K562 (cell line): ENCODE measurements around the gene NEDD4L. TPM values are rescaled to one million over a fixed set of nuclear protein-coding genes. Genes with fewer than 3 reads are reported as not detected.

Source experiments
- ATAC-seq: fragments of 200-7000 bp; cut with Tn5 transposase; 3 replicates; pipeline ENCODE4 v1.9.1; 2020; ENCODE audit warnings: moderate library complexity
- BruUV-seq: library from RNA; stranded (reverse); fragments of 400-500 nt; replicated peaks from 2 replicates; lab custom pipeline; 2021; lab: Mats Ljungman, UMichigan
- CTCF ChIA-PET: fragments of 300-600 bp; formaldehyde crosslinking; extraction: SDS; loops from one replicate; lab custom pipeline; 2021; ENCODE audit warnings: low intra/inter-chr PET ratio; lab: Yijun Ruan, JAX
- POLR2A ChIA-PET: fragments of 300-600, 350-650 bp; sonication (Branson Sonifier 250); formaldehyde crosslinking; extraction: SDS; loops from one replicate; lab custom pipeline; 2021; ENCODE audit warnings: antibody characterized with exemption, inconsistent platforms; lab: Yijun Ruan, JAX
- DNase-seq, 4 experiments: peaks; one replicate each; pipeline versions ENCODE4 v3.0.0 to v3.0.0-alpha.2; 2011 to 2018; ENCODE audit warnings: low spot score in 3 of 4, mixed read lengths in 3 of 4; ENCODE audit errors: extremely low read depth in 1 of 4
- FAIRE-seq: peaks from 2 replicates; lab custom pipeline; 2011; peaks lifted over from hg19 to GRCh38; lab: Jason Lieb, UNC
- H2AFZ ChIP-seq: 2 replicates; pipeline ENCODE4 v1.6.0; 2011; ENCODE audit warnings: low read depth, low read length, control low read depth, inconsistent platforms
- H3K27ac ChIP-seq: fragments of 200-600 bp; 3 replicates; pipeline ENCODE4 v1.8.0; 2011; ENCODE audit warnings: low read depth, mild to moderate bottlenecking, control low read depth, inconsistent platforms, low read length, moderate library complexity, mixed read lengths; ENCODE audit errors: extremely low read depth
- H3K27me3 ChIP-seq, 2 experiments: fragments of 300-600 bp in 1 of 2; 2 replicates in 1 of 2; 3 replicates in 1 of 2; pipeline versions ENCODE4 v1.6.0 to v1.8.0; 2011; ENCODE audit warnings: inconsistent platforms in 2 of 2, low read length in 2 of 2, mild to moderate bottlenecking in 1 of 2, mixed read lengths in 1 of 2, moderate library complexity in 1 of 2; ENCODE audit not compliant: control insufficient read depth in 2 of 2, insufficient read depth in 2 of 2
- H3K36me3 ChIP-seq: fragments of 300-600 bp; 3 replicates; pipeline ENCODE4 v1.8.0; 2011; ENCODE audit warnings: mild to moderate bottlenecking, low read length, inconsistent platforms; ENCODE audit not compliant: control insufficient read depth, insufficient read depth
- H3K4me1 ChIP-seq, 2 experiments: fragments of 200-600 bp in 1 of 2; replicated peaks in 1 of 2; 2 replicates in 1 of 2; 3 replicates in 1 of 2; pipeline versions ENCODE4 v1.5.1 to v1.8.0; 2011; ENCODE audit warnings: inconsistent platforms in 2 of 2, low read length in 2 of 2, mild to moderate bottlenecking in 1 of 2, mixed read lengths in 1 of 2, moderate library complexity in 1 of 2; ENCODE audit not compliant: control insufficient read depth in 2 of 2, insufficient read depth in 2 of 2
- H3K4me2 ChIP-seq: 2 replicates; pipeline ENCODE4 v1.6.1; 2011; ENCODE audit warnings: low read length, control low read depth, inconsistent platforms, mixed read lengths; ENCODE audit not compliant: insufficient read depth
- H3K4me3 ChIP-seq: fragments of 200-600 bp; sonication (generic), shearing (Covaris generic); 2 replicates; pipeline ENCODE4 v1.5.1; 2016; ENCODE audit warnings: control low read depth, inconsistent platforms
- H3K79me2 ChIP-seq: fragments of 200-600 bp; 3 replicates; pipeline ENCODE4 v1.8.0; 2011; ENCODE audit warnings: low read length, inconsistent platforms; ENCODE audit not compliant: control insufficient read depth, insufficient read depth
- H3K9ac ChIP-seq, 2 experiments: 2 replicates each; pipeline versions ENCODE4 v1.6.0 to v1.6.1; 2011; ENCODE audit warnings: low read depth in 2 of 2, low read length in 2 of 2, control low read depth in 1 of 2, inconsistent platforms in 1 of 2, mild to moderate bottlenecking in 1 of 2, mixed read lengths in 1 of 2; ENCODE audit not compliant: insufficient read depth in 1 of 2
- H3K9me1 ChIP-seq: one replicate; pipeline ENCODE4 v1.6.0; 2011; ENCODE audit warnings: inconsistent platforms, mild to moderate bottlenecking, low read length, moderate library complexity; ENCODE audit not compliant: control insufficient read depth, insufficient read depth
- H3K9me3 ChIP-seq: replicated peaks from 2 replicates; pipeline ENCODE4 v1.5.1; 2011; ENCODE audit warnings: low read depth, low read length, inconsistent platforms; ENCODE audit not compliant: control insufficient read depth, insufficient read depth
- H4K20me1 ChIP-seq: replicated peaks from 2 replicates; pipeline ENCODE4 v1.6.1; 2011; ENCODE audit warnings: low read length, inconsistent platforms, mixed read lengths; ENCODE audit not compliant: control insufficient read depth, insufficient read depth
- CHD2 ChIP-seq: IDR thresholded peaks from 2 replicates; pipeline ENCODE4 v1.6.1; 2011; ENCODE audit warnings: low read depth, low read length
- LARP7 ChIP-seq: fragments of 450-650 bp; IDR thresholded peaks from 2 replicates; pipeline ENCODE4 v1.6.1; 2016
- MBD2 ChIP-seq: sonication (generic); IDR thresholded peaks from 2 replicates; pipeline ENCODE4 v1.6.1; 2016; ENCODE audit warnings: low read depth, borderline replicate concordance
- NCOA6 ChIP-seq: fragments of 450-650 bp; IDR thresholded peaks from 2 replicates; pipeline ENCODE4 v1.6.1; 2017; ENCODE audit warnings: mild to moderate bottlenecking
- NFE2L1 ChIP-seq: fragments of 450-650 bp; IDR thresholded peaks from 2 replicates; pipeline ENCODE4 v1.6.1; 2016; ENCODE audit warnings: missing genetic modification characterization, low read depth, mild to moderate bottlenecking, missing compliant biosample characterization, moderate library complexity, borderline replicate concordance
- POLR2AphosphoS2 ChIP-seq: IDR thresholded peaks from 2 replicates; pipeline ENCODE4 v1.6.1; 2012; ENCODE audit warnings: low read length, improper control_type of control experiment
- TRIM24 ChIP-seq, 2 experiments: fragments of 450-650 bp; IDR thresholded peaks; 2 replicates each; pipeline ENCODE4 v1.6.1; 2016
- ZNF140 ChIP-seq: fragments of 250-450 bp; sonication (Bioruptor Pico); IDR thresholded peaks from 2 replicates; pipeline ENCODE4 v1.8.0; 2021; ENCODE audit warnings: moderate library complexity, mild to moderate bottlenecking, inconsistent platforms
- ZNF143 ChIP-seq: sonication (generic); formaldehyde crosslinking; IDR thresholded peaks from 2 replicates; pipeline ENCODE4 v1.9.0; 2022; ENCODE audit warnings: mild to moderate bottlenecking, missing genetic modification reagents
- ZNF668 ChIP-seq: fragments of 250-450 bp; sonication (Bioruptor Pico); IDR thresholded peaks from 2 replicates; pipeline ENCODE4 v1.8.0; 2022; ENCODE audit warnings: mild to moderate bottlenecking, inconsistent platforms
- WGBS: fragments of 100-300 bp; shearing (Covaris generic); methylation state at CpG from one replicate; pipeline ENCODE4 v1.1.6; 2016; ENCODE audit warnings: low coverage, mixed read lengths; ENCODE audit not compliant: insufficient coverage; ENCODE audit errors: missing lambda C conversion rate; 5-methylcytosine and 5-hydroxymethylcytosine counted together
- in situ Hi-C: fragments of 300-500 bp; cut with MboI; formaldehyde crosslinking; loops from 4 replicates; pipeline ENCODE4 v1.15.0; 2018; ENCODE audit warnings: inconsistent platforms, mixed read lengths
- intact Hi-C: fragments of 100-400 bp; cut with micrococcal nuclease; formaldehyde crosslinking; loops from 2 replicates; pipeline ENCODE4 v1.14.2; 2022
- polyA plus RNA-seq, 8 experiments: library from polyadenylated mRNA; depleted of rRNA in 4 of 8; stranded (reverse) in 5 of 8; unstranded in 3 of 8; fragments of >200 nt; fragmentation: Nextera tagmentation in 2 of 8; fragmentation: Illumina TruSeq in 1 of 8; extraction: Ambion mirVana in 2 of 8; extraction: Trizol in 1 of 8; gene quantifications; 2 replicates each; pipeline versions ENCODE4 v1.2.1 to v1.2.3, GENCODE V29; 2011 to 2014; ENCODE audit warnings: inconsistent platforms in 1 of 8, missing spikeins in 1 of 8
- total RNA-seq, 7 experiments: library from RNA; depleted of rRNA in 6 of 7; stranded (reverse); fragments of >200 nt in 6 of 7; fragmentation: Illumina TruSeq in 2 of 7; extraction: Trizol in 2 of 7; gene quantifications; 2 replicates each; pipeline versions ENCODE4 v1.2.1 to v1.2.3, GENCODE V29; 2011 to 2021; ENCODE audit warnings: low replicate concordance in 1 of 7
- TF ChIP-seq, protein P1 (sequence below), 2 experiments: fragments of 450-650 bp; formaldehyde crosslinking in 1 of 2; IDR thresholded peaks; 2 replicates each; pipeline versions ENCODE4 v1.4.0 to v1.6.1; 2014 to 2020; ENCODE audit warnings: mild to moderate bottlenecking in 2 of 2, borderline replicate concordance in 1 of 2, low read depth in 1 of 2

The NEDD4L gene
- total and polyA plus RNA-seq, 9 of the 15 experiments (the other 6 are each of a cell fraction or from before 2014, with no cell fraction given): 8.1 to 33.4 (median 19.9) TPM

- DNase-seq: no peak
- no peak for FAIRE-seq
- Histone ChIP-seq H3K36me3 (peaks cover 28% of the 10 kb centered on the region; the same call in 2 of the 3 replicates), H3K4me2 (no peak overlapping the region), H3K4me3 (no peak overlapping the region), H3K9me1 (peaks cover 2% of the 10 kb centered on the region), H3K79me2 (no peaks in the 10 kb centered on the region), H3K27me3 (no peaks in the 10 kb centered on the region), H2AFZ (no peak overlapping the region), H4K20me1 (no peaks in the 10 kb centered on the region), H3K27ac (no peak overlapping the region), H3K4me1 (no peaks in the 10 kb centered on the region), H3K9me3 (no peaks in the 10 kb centered on the region), H3K9ac (no peak overlapping the region)
- TF ChIP-seq TRIM24 (IDR thresholded peaks at IDR 0.05): no peak
- no peak for TF ChIP-seq ZNF668 (CRISPR knock-in tag)
- TF ChIP-seq LARP7: no peak
- no peak for TF ChIP-seq ZNF143
- TF ChIP-seq POLR2AphosphoS2: no peak
- TF ChIP-seq NCOA6: no peak
- no peak for TF ChIP-seq ZNF140
- ChIA-PET POLR2A (no interaction called here), CTCF (no interaction called here)
- intact Hi-C loops: no loop called here
- no TSS peak for BruUV-seq
- 85% methylated on average over 2 of the region's 2 CpGs for WGBS
- in situ Hi-C loops: no loop called here
- ATAC-seq: no peak
These were observed 345.7 kb downstream of the NEDD4L start for GRCh38 chr18:58389745-58390144.

DNA sequence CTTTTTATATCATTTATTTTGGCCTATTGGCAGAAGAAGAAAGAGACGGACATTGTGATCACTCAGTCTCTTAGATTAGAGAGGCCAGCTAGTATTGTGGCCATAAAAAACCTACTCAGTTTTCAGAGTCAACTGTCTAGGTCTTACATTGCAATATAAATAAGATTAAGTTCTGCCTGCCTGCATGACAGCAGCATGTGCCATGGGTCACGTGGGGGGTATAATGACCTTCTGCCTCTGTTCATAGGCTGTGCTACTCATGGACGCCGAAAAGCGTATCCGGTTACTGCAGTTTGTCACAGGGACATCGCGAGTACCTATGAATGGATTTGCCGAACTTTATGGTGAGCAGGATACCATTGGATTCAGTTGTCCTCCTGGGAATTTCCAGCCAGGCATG lies 346.4 kb downstream of the NEDD4L start:
- POLR2A ChIA-PET: no interaction called here
- FAIRE-seq: no peak
- no peak for DNase-seq
- TF ChIP-seq NFE2L1 (tag) (no peak), CHD2 (no peak), MBD2 (no peak)
- TF ChIP-seq, protein P1, sequence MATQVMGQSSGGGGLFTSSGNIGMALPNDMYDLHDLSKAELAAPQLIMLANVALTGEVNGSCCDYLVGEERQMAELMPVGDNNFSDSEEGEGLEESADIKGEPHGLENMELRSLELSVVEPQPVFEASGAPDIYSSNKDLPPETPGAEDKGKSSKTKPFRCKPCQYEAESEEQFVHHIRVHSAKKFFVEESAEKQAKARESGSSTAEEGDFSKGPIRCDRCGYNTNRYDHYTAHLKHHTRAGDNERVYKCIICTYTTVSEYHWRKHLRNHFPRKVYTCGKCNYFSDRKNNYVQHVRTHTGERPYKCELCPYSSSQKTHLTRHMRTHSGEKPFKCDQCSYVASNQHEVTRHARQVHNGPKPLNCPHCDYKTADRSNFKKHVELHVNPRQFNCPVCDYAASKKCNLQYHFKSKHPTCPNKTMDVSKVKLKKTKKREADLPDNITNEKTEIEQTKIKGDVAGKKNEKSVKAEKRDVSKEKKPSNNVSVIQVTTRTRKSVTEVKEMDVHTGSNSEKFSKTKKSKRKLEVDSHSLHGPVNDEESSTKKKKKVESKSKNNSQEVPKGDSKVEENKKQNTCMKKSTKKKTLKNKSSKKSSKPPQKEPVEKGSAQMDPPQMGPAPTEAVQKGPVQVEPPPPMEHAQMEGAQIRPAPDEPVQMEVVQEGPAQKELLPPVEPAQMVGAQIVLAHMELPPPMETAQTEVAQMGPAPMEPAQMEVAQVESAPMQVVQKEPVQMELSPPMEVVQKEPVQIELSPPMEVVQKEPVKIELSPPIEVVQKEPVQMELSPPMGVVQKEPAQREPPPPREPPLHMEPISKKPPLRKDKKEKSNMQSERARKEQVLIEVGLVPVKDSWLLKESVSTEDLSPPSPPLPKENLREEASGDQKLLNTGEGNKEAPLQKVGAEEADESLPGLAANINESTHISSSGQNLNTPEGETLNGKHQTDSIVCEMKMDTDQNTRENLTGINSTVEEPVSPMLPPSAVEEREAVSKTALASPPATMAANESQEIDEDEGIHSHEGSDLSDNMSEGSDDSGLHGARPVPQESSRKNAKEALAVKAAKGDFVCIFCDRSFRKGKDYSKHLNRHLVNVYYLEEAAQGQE (IDR thresholded peaks at IDR 0.05; ENCODE audit: borderline replicate concordance): no peak
- TF ChIP-seq, protein P1 (CRISPR knock-in tag; IDR thresholded peaks at IDR 0.05; ENCODE audit: low read depth): no peak

More for the DNA sequence above, 346.4 kb downstream of the NEDD4L start:
- Histone ChIP-seq H3K4me2 (no peak overlapping the region), H3K36me3 (peaks cover 28% of the 10 kb centered on the region; the same call in 2 of the 3 replicates), H3K9me3 (no peaks in the 10 kb centered on the region), H3K9me1 (peaks cover 2% of the 10 kb centered on the region), H3K4me1 (no peaks in the 10 kb centered on the region), H3K27me3 (no peaks in the 10 kb centered on the region), H2AFZ (no peak overlapping the region), H3K79me2 (no peaks in the 10 kb centered on the region), H3K4me3 (no peak overlapping the region), H3K9ac (no peak overlapping the region), H3K27ac (no peak overlapping the region), H4K20me1 (no peaks in the 10 kb centered on the region)
- WGBS: 78% methylated on average over 3 of the region's 9 CpGs
- in situ Hi-C loops: no loop called here
- no peak for ATAC-seq
- CTCF ChIA-PET: no interaction called here
- BruUV-seq: no TSS peak
- intact Hi-C loops: no loop called here
